ENCODE results near the gene PHLDA1. TPM values are rescaled to one million over a fixed set of nuclear protein-coding genes. Genes with fewer than 3 reads are reported as not detected.

The PHLDA1 gene
- total and polyA plus RNA-seq, 2 of the 13 experiments (the other 11 are each of a cell fraction or from before 2014, with no cell fraction given): 33.8 to 41.0 TPM

DNA sequence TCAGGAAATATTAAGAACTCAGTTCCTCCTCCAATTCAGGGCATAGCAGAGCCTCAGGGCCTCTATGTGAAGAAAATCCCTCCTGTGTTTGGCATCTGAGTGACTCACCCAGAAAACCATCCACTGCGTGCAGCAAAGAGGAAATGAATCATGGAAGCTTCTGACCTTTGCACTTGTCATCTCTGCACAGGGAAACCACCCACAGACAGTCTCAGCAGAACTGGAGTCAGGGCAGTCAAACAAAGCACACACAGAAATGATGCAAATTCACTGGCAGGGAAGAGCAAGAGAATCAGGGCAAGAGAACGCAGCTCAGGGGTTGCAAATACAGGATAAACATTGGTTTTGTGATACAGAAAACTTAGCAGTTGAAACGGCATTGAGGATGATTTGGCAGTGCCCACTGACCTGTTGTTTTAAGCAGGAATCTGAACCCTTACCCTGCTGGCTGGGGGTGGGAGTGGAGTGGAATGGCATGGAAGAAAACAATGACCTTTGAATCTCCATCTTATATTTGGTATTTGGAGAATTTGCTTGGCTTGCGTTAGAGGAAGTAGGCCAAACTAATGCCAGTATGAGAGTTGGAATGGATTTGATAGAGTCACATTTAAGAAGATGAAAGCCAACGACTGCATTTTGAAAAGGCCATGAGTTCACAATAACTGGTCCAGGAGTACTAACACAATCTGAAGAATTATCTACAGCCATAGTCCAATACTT is 53.5 kb downstream of the PHLDA1 start (continued):
- TF ChIP-seq, protein P1, sequence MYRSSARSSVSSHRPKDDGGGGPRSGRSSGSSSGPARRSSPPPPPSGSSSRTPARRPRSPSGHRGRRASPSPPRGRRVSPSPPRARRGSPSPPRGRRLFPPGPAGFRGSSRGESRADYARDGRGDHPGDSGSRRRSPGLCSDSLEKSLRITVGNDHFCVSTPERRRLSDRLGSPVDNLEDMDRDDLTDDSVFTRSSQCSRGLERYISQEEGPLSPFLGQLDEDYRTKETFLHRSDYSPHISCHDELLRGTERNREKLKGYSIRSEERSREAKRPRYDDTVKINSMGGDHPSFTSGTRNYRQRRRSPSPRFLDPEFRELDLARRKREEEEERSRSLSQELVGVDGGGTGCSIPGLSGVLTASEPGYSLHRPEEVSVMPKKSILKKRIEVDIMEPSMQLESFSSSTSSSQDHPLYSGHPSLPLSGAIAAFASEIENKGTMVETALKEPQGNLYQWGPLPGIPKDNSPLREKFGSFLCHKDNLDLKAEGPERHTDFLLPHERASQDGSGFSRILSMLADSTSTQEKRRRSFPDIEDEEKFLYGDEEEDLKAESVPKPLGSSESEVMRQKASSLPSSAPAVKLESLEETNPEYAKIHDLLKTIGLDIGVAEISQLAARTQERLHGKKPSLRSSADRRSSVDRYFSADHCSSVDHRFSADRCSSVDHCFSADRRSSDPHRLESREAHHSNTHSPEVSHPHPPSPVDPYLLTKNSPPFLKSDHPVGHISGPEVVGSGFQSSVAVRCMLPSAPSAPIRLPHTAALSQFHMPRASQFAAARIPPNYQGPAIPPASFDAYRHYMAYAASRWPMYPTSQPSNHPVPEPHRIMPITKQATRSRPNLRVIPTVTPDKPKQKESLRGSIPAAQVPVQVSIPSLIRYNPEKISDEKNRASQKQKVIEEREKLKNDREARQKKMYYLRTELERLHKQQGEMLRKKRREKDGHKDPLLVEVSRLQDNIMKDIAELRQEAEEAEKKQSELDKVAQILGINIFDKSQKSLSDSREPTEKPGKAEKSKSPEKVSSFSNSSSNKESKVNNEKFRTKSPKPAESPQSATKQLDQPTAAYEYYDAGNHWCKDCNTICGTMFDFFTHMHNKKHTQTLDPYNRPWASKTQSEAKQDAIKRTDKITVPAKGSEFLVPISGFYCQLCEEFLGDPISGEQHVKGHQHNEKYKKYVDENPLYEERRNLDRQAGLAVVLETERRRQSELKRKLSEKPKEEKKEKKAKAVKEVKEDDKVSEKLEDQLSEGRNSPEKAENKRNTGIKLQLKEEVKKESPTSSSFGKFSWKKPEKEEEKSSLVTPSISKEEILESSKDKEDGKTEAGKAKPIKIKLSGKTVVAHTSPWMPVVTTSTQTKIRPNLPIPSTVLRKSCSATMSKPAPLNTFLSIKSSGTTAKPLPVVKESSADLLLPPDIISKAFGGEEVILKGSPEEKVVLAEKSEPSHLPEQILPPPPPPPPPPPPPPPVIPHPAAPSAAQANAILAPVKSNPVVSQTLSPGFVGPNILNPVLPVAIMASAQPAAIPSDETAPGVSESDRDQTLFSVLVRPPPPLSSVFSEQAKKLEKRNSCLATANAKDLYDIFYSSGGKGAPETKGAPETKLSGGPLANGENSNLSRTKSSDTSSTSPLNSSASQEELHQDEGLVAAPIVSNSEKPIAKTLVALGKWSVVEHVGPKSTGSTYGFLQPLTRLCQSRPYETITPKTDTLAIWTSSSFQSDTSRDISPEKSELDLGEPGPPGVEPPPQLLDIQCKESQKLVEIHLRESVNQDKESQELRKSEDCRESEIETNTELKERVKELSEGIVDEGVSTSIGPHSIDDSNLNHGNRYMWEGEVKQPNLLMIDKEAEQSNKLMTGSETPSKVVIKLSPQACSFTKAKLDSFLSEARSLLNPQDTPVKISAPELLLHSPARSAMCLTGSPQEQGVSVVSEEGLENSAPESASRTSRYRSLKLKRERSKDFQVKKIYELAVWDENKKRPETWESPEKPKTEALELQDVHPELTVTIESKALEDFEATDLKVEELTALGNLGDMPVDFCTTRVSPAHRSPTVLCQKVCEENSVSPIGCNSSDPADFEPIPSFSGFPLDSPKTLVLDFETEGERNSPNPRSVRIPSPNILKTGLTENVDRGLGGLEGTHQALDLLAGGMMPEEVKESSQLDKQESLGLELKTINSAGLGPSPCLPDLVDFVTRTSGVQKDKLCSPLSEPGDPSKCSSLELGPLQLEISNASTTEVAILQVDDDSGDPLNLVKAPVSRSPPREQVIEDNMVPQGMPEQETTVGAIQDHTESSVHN (CRISPR knock-in tag; IDR thresholded peaks at IDR 0.05): no peak
- TF ChIP-seq THYN1 (CRISPR knock-in tag; IDR thresholded peaks at IDR 0.05; ENCODE audit: borderline replicate concordance, low read depth) (no peak), SP5 (CRISPR knock-in tag; IDR thresholded peaks at IDR 0.05; ENCODE audit: borderline replicate concordance, low read depth) (peak; percentile 44; the same call in 1 of the 2 replicates), ZFP90 (CRISPR knock-in tag; IDR thresholded peaks at IDR 0.05; ENCODE audit: borderline replicate concordance) (no peak; the same call in 1 of the 2 replicates), KAT2B (IDR thresholded peaks at IDR 0.05; ENCODE audit: borderline replicate concordance, low read depth, low read length) (no peak), CEBPG (CRISPR knock-in tag; IDR thresholded peaks at IDR 0.05) (peak; percentile 91), ZNF619 (CRISPR knock-in tag; IDR thresholded peaks at IDR 0.05) (no peak), TCF7L2 (IDR thresholded peaks at IDR 0.05; ENCODE audit: low read depth, low read length) (no peak), ZNF484 (CRISPR knock-in tag; IDR thresholded peaks at IDR 0.05; ENCODE audit: borderline replicate concordance, low read depth) (no peak), RFXAP (CRISPR knock-in tag; IDR thresholded peaks at IDR 0.05; ENCODE audit: borderline replicate concordance) (no peak), HDAC6 (IDR thresholded peaks at IDR 0.05; ENCODE audit: low read depth, low read length) (no peak), GATAD2A (CRISPR knock-in tag; IDR thresholded peaks at IDR 0.05) (peak; percentile 95), KDM3A (CRISPR knock-in tag; IDR thresholded peaks at IDR 0.05; ENCODE audit: low read depth) (no peak; the same call in none of the 2 replicates)
- TF ChIP-seq, protein P2, sequence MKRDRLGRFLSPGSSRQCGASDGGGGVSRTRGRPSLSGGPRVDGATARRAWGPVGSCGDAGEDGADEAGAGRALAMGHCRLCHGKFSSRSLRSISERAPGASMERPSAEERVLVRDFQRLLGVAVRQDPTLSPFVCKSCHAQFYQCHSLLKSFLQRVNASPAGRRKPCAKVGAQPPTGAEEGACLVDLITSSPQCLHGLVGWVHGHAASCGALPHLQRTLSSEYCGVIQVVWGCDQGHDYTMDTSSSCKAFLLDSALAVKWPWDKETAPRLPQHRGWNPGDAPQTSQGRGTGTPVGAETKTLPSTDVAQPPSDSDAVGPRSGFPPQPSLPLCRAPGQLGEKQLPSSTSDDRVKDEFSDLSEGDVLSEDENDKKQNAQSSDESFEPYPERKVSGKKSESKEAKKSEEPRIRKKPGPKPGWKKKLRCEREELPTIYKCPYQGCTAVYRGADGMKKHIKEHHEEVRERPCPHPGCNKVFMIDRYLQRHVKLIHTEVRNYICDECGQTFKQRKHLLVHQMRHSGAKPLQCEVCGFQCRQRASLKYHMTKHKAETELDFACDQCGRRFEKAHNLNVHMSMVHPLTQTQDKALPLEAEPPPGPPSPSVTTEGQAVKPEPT (CRISPR knock-in tag; IDR thresholded peaks at IDR 0.05; ENCODE audit: low read depth): no peak
- TF ChIP-seq, protein P3, sequence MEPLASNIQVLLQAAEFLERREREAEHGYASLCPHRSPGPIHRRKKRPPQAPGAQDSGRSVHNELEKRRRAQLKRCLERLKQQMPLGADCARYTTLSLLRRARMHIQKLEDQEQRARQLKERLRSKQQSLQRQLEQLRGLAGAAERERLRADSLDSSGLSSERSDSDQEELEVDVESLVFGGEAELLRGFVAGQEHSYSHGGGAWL (CRISPR knock-in tag; IDR thresholded peaks at IDR 0.05): no peak
- TF ChIP-seq, protein P4, sequence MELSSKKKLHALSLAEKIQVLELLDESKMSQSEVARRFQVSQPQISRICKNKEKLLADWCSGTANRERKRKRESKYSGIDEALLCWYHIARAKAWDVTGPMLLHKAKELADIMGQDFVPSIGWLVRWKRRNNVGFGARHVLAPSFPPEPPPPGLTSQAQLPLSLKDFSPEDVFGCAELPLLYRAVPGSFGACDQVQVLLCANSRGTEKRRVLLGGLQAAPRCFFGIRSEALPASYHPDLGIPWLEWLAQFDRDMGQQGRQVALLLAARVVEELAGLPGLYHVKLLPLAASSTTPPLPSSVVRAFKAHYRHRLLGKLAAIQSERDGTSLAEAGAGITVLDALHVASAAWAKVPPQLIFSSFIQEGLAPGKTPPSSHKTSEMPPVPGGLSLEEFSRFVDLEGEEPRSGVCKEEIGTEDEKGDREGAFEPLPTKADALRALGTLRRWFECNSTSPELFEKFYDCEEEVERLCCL (CRISPR knock-in tag; IDR thresholded peaks at IDR 0.05; ENCODE audit: borderline replicate concordance): no peak
